Measurements from ENCODE around the gene CTIF.
"Not testable (repeated sequence)": the region's sequence is repeated elsewhere in the genome, so short reads cannot be mapped to it uniquely, and the experiment has no call there.

The CTIF gene

GRCh38 chr18:48645427-48646002 lies 106.7 kb downstream of the CTIF start:
- DNase-seq: no peak

GRCh38 chr18:48646976-48647375 lies 108.1 kb downstream of the CTIF start:
- no peak for DNase-seq

GRCh38 chr18:48649231-48649630 lies 110.4 kb downstream of the CTIF start:
- no peak for DNase-seq

GRCh38 chr18:48654591-48654990 lies 115.8 kb downstream of the CTIF start:
- DNase-seq: not testable (repeated sequence)

GRCh38 chr18:48655508-48655907 lies 116.7 kb downstream of the CTIF start:
- no peak for DNase-seq

GRCh38 chr18:48656176-48656575 lies 117.3 kb downstream of the CTIF start:
- DNase-seq: no peak

- no peak for DNase-seq
Measured at GRCh38 chr18:48656582-48656981, 117.8 kb downstream of the CTIF start.

- DNase-seq: no peak
Measured at GRCh38 chr18:48657447-48658120, 118.8 kb downstream of the CTIF start.

- no peak for DNase-seq
Measured at GRCh38 chr18:48658721-48659120, 119.9 kb downstream of the CTIF start.

- no peak for DNase-seq
Measured at GRCh38 chr18:48659188-48660009, 120.6 kb downstream of the CTIF start.

GRCh38 chr18:48660346-48661228 lies 121.8 kb downstream of the CTIF start:
- DNase-seq: no peak

- no peak for DNase-seq
Measured at GRCh38 chr18:48661421-48661820, 122.6 kb downstream of the CTIF start.

- no peak for DNase-seq
Measured at GRCh38 chr18:48662011-48662661, 123.3 kb downstream of the CTIF start.

GRCh38 chr18:48663096-48663930 lies 124.5 kb downstream of the CTIF start:
- no peak for DNase-seq

GRCh38 chr18:48663931-48664847 lies 125.4 kb downstream of the CTIF start:
- DNase-seq: no peak

- no peak for DNase-seq
Measured at GRCh38 chr18:48665654-48666053, 126.8 kb downstream of the CTIF start.

- DNase-seq: no peak
Measured at GRCh38 chr18:48666613-48667012, 127.8 kb downstream of the CTIF start.

GRCh38 chr18:48667276-48668254 lies 128.7 kb downstream of the CTIF start:
- no peak for DNase-seq

Measured in activated gamma-delta T cell (primary cell).